Measurements from ENCODE around the gene CCDC7. TPM values are rescaled to one million over a fixed set of nuclear protein-coding genes. Genes with fewer than 3 reads are reported as not detected.

The CCDC7 gene
- polyA plus RNA-seq, 1 of the 3 experiments (the other 2 are of a cell fraction), result 0.44 TPM

GRCh38 chr10:32459051-32459698 lies 13.2 kb downstream of the CCDC7 start (continued):
- TF ChIP-seq, protein P1, sequence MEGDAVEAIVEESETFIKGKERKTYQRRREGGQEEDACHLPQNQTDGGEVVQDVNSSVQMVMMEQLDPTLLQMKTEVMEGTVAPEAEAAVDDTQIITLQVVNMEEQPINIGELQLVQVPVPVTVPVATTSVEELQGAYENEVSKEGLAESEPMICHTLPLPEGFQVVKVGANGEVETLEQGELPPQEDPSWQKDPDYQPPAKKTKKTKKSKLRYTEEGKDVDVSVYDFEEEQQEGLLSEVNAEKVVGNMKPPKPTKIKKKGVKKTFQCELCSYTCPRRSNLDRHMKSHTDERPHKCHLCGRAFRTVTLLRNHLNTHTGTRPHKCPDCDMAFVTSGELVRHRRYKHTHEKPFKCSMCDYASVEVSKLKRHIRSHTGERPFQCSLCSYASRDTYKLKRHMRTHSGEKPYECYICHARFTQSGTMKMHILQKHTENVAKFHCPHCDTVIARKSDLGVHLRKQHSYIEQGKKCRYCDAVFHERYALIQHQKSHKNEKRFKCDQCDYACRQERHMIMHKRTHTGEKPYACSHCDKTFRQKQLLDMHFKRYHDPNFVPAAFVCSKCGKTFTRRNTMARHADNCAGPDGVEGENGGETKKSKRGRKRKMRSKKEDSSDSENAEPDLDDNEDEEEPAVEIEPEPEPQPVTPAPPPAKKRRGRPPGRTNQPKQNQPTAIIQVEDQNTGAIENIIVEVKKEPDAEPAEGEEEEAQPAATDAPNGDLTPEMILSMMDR (IDR thresholded peaks at IDR 0.05), result no peak
- TF ChIP-seq MXI1 (IDR thresholded peaks at IDR 0.05; ENCODE audit: low read depth, low read length) (no peak), RAD21 (IDR thresholded peaks at IDR 0.05; ENCODE audit: low read length) (no peak), EZH2phosphoT487 (IDR thresholded peaks at IDR 0.05; ENCODE audit: borderline replicate concordance, low read depth) (no peak), GABPA (IDR thresholded peaks at IDR 0.05; ENCODE audit: low read depth) (no peak), USF2 (IDR thresholded peaks at IDR 0.05; ENCODE audit: borderline replicate concordance, low read depth, low read length) (no peak), MEF2A (IDR thresholded peaks at IDR 0.05; ENCODE audit: borderline replicate concordance, low read depth) (no peak)
- TF ChIP-seq, protein P2, sequence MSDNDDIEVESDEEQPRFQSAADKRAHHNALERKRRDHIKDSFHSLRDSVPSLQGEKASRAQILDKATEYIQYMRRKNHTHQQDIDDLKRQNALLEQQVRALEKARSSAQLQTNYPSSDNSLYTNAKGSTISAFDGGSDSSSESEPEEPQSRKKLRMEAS (IDR thresholded peaks at IDR 0.05; ENCODE audit: low read depth), result no peak

- Histone ChIP-seq H3K27me3 (ENCODE audit: insufficient read depth) (no peaks in the 10 kb centered on the region), H3K4me3 (ENCODE audit: low read depth in 2 of 2, low read length in 1 of 2) (no peak overlapping the region), H3K9ac (no peak overlapping the region), H3K4me2 (no peak overlapping the region), H3K4me1 (ENCODE audit: control insufficient read depth in 1 of 2, insufficient read depth in 2 of 2, low read depth in 1 of 2, low read length in 1 of 2) (no peaks in the 10 kb centered on the region; a peak in 1 of 4 replicates), H3K9me3 (no peaks in the 10 kb centered on the region), H2AFZ (ENCODE audit: low read depth) (no peak overlapping the region), H3K27ac (ENCODE audit: low read depth in 2 of 2, low read length in 1 of 2) (no peak overlapping the region), H3K36me3 (replicated peaks in 1 of 2; ENCODE audit: control insufficient read depth in 1 of 2, insufficient read depth in 2 of 2, low read length in 1 of 2) (peaks cover 9 to 16% of the 10 kb centered on the region in 2 experiments), H3F3A (replicated peaks; ENCODE audit: insufficient read depth) (no peaks in the 10 kb centered on the region), H3K9me2 (no peaks in the 10 kb centered on the region), H4K20me1 (ENCODE audit: insufficient read depth) (no peaks in the 10 kb centered on the region), H3K79me2 (ENCODE audit: insufficient read depth) (no peaks in the 10 kb centered on the region)
- POLR2A ChIA-PET, result no interaction called here
- CTCF ChIA-PET, result no interaction called here
- no peak for DNase-seq
- 89% methylated on average over 1 of the region's 1 CpG for WGBS (ENCODE audit: low lambda C conversion rate)
- TF ChIP-seq NRF1 (IDR thresholded peaks at IDR 0.05; ENCODE audit: low read depth, low read length) (no peak), RFX5 (IDR thresholded peaks at IDR 0.05; ENCODE audit: low read length) (no peak), ZBTB33 (IDR thresholded peaks at IDR 0.05; ENCODE audit: borderline replicate concordance, low read depth) (no peak), POLR2AphosphoS5 (IDR thresholded peaks at IDR 0.05; ENCODE audit: low read depth, low read length) (no peak), IRF3 (IDR thresholded peaks at IDR 0.05; ENCODE audit: low read depth, low read length) (no peak), TCF12 (IDR thresholded peaks at IDR 0.05) (no peak), FOSL2 (IDR thresholded peaks at IDR 0.05; ENCODE audit: borderline replicate concordance, low read depth) (no peak), SIN3A (IDR thresholded peaks at IDR 0.05; ENCODE audit: borderline replicate concordance, low read depth, low read length) (no peak), JUND (IDR thresholded peaks at IDR 0.05) (no peak)
- TF ChIP-seq, protein P1 (IDR thresholded peaks at IDR 0.05), result no peak
- TF ChIP-seq, protein P2 (IDR thresholded peaks at IDR 0.05; ENCODE audit: low read depth), result no peak
- TF ChIP-seq, protein P3, sequence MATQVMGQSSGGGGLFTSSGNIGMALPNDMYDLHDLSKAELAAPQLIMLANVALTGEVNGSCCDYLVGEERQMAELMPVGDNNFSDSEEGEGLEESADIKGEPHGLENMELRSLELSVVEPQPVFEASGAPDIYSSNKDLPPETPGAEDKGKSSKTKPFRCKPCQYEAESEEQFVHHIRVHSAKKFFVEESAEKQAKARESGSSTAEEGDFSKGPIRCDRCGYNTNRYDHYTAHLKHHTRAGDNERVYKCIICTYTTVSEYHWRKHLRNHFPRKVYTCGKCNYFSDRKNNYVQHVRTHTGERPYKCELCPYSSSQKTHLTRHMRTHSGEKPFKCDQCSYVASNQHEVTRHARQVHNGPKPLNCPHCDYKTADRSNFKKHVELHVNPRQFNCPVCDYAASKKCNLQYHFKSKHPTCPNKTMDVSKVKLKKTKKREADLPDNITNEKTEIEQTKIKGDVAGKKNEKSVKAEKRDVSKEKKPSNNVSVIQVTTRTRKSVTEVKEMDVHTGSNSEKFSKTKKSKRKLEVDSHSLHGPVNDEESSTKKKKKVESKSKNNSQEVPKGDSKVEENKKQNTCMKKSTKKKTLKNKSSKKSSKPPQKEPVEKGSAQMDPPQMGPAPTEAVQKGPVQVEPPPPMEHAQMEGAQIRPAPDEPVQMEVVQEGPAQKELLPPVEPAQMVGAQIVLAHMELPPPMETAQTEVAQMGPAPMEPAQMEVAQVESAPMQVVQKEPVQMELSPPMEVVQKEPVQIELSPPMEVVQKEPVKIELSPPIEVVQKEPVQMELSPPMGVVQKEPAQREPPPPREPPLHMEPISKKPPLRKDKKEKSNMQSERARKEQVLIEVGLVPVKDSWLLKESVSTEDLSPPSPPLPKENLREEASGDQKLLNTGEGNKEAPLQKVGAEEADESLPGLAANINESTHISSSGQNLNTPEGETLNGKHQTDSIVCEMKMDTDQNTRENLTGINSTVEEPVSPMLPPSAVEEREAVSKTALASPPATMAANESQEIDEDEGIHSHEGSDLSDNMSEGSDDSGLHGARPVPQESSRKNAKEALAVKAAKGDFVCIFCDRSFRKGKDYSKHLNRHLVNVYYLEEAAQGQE (IDR thresholded peaks at IDR 0.05; ENCODE audit: low read depth, low read length), result no peak
These were observed 15.3 kb downstream of the CCDC7 start for GRCh38 chr10:32461203-32461602.

All from SK-N-SH (cell line).